Cardiac muscle cell (in vitro differentiated cells and primary cell): Measurements from ENCODE around the gene AGBL5. TPM values are rescaled to one million over a fixed set of nuclear protein-coding genes. Genes with fewer than 3 reads are reported as not detected.

ENCODE experiments used
- DNase-seq, 2 donors: peaks; one replicate each; pipeline versions ENCODE4 v3.0.0 to v3.0.0-alpha.2; 2010 to 2017; ENCODE audit warnings: low read depth in 1 of 2, low spot score in 1 of 2
- H3K27ac ChIP-seq: fragments of 200-600 bp; sonication (generic); 2 replicates; pipeline ENCODE4 v1.5.1; 2016
- H3K27me3 ChIP-seq: fragments of 200-600 bp; sonication (generic); 2 replicates; pipeline ENCODE4 v1.6.0; 2016; ENCODE audit warnings: control low read depth
- H3K36me3 ChIP-seq: fragments of 200-600 bp; sonication (generic); 2 replicates; pipeline ENCODE4 v1.5.1; 2016; ENCODE audit warnings: control low read depth
- H3K4me1 ChIP-seq: fragments of 200-600 bp; sonication (generic); 2 replicates; pipeline ENCODE4 v1.8.1; 2017; ENCODE audit warnings: low read depth, mild to moderate bottlenecking, mixed run types
- H3K4me3 ChIP-seq: fragments of 200-600 bp; sonication (generic); 2 replicates; pipeline ENCODE4 v1.5.1; 2016; ENCODE audit warnings: mild to moderate bottlenecking
- H3K9me3 ChIP-seq: fragments of 200-600 bp; sonication (generic); 2 replicates; pipeline ENCODE4 v1.5.1; 2017; ENCODE audit warnings: low read depth, mild to moderate bottlenecking, control low read depth
- polyA plus RNA-seq: library from polyadenylated mRNA; unstranded; fragments of >200 nt; fragmentation: Nextera tagmentation; extraction: Ambion mirVana; gene quantifications from 2 replicates; pipeline ENCODE4 v1.2.1, GENCODE V29; 2016
- total RNA-seq: library from RNA; depleted of rRNA; stranded (reverse); fragments of >200 nt; gene quantifications from 2 replicates; pipeline ENCODE4 v1.2.3, GENCODE V29; 2016
- TF ChIP-seq, protein P1 (sequence below): IDR thresholded peaks from 2 replicates; pipeline ENCODE4 v1.5.1; 2012; ENCODE audit warnings: low read depth, mild to moderate bottlenecking, low read length

Gene AGBL5
- total and polyA plus RNA-seq, 2 experiments from 2014 or later, result 52.0 to 67.0 TPM

DNA sequence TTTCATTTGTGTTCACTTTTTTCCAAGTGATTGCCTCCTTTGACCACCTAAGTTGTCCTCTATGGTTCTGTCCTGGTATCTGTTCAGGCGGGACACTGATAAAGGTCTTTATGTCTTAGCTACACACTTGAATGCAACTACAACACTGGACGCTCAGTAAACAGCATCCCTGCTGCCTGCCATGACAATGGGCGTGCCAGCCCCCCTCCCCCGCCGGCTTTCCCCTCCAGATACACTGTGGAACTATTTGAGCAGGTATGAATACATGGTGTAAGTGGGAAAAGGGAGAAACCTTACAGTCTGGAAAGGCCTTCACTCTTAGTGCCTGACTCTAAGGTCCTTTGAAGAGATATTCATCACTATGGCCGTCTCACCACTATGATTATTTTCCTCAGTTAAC, 5.7 kb downstream of the AGBL5 start:
- peaks cover 46% of the 10 kb centered on the region for H3K36me3 ChIP-seq
- TF ChIP-seq, protein P1, sequence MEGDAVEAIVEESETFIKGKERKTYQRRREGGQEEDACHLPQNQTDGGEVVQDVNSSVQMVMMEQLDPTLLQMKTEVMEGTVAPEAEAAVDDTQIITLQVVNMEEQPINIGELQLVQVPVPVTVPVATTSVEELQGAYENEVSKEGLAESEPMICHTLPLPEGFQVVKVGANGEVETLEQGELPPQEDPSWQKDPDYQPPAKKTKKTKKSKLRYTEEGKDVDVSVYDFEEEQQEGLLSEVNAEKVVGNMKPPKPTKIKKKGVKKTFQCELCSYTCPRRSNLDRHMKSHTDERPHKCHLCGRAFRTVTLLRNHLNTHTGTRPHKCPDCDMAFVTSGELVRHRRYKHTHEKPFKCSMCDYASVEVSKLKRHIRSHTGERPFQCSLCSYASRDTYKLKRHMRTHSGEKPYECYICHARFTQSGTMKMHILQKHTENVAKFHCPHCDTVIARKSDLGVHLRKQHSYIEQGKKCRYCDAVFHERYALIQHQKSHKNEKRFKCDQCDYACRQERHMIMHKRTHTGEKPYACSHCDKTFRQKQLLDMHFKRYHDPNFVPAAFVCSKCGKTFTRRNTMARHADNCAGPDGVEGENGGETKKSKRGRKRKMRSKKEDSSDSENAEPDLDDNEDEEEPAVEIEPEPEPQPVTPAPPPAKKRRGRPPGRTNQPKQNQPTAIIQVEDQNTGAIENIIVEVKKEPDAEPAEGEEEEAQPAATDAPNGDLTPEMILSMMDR, result no peak
- no peaks in the 10 kb centered on the region for H3K9me3 ChIP-seq
- H3K4me3 ChIP-seq, result no peak overlapping the region
- H3K4me1 ChIP-seq, result peaks cover 2% of the 10 kb centered on the region
- no peak overlapping the region for H3K27ac ChIP-seq
- no peak for DNase-seq
- no peaks in the 10 kb centered on the region for H3K27me3 ChIP-seq

DNA sequence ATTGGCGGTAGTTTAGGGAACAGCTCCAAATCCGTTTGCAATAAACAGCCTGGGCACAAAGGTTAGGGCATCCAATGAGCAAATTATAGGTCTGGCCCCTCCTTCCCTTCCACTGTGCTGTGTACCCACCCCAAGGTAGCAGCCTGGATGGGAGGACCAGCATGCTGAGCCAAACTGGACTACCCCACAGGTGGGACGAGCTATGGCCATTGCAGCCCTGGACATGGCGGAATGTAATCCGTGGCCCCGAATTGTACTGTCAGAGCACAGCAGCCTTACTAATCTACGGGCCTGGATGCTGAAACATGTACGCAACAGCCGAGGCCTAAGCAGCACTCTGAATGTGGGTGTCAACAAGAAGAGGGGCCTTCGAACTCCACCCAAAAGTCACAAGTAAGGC, 6.7 kb downstream of the AGBL5 start:
- Histone ChIP-seq H3K27me3 (no peaks in the 10 kb centered on the region), H3K4me1 (no peaks in the 10 kb centered on the region), H3K4me3 (no peak overlapping the region), H3K36me3 (peaks cover 46% of the 10 kb centered on the region), H3K9me3 (no peaks in the 10 kb centered on the region), H3K27ac (no peak overlapping the region)
- no peak for DNase-seq
- TF ChIP-seq, protein P1, result no peak

DNA sequence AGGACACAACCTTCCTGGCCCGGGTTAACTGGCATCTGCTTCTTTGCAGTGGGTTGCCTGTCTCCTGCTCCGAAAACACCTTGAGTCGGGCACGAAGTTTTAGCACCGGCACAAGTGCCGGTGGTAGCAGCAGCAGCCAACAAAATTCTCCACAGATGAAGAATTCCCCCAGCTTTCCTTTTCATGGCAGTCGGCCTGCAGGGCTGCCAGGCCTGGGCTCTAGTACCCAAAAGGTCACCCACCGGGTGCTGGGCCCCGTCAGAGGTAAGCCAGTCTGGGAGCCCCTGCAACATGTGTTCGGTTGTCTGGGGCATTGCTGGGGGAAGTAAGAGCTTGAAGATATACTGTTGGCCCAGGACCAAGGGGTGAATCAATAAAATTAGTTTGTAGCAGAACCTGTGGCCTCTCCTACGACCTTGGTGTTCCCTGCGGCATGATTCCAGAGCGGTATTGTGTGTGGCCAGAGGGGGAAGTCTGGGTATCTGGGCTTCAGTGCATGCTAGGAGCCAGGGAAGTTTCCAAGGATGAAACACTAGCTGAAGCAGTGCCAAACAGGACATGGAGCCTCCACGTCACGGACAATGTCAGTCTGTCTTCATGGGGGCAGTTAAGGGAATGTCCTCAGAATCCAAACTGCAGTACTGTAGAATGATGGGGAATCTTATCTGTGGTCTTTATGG, 7.8 kb downstream of the AGBL5 start:
- Histone ChIP-seq H3K4me1 (no peaks in the 10 kb centered on the region), H3K27me3 (no peaks in the 10 kb centered on the region), H3K4me3 (no peak overlapping the region), H3K9me3 (no peaks in the 10 kb centered on the region), H3K36me3 (peaks cover 36% of the 10 kb centered on the region), H3K27ac (peak overlapping the region; percentile 43)
- DNase-seq, result peak in 1 of 2 donors; percentile 92
- TF ChIP-seq, protein P1, result peak; percentile 7

DNA sequence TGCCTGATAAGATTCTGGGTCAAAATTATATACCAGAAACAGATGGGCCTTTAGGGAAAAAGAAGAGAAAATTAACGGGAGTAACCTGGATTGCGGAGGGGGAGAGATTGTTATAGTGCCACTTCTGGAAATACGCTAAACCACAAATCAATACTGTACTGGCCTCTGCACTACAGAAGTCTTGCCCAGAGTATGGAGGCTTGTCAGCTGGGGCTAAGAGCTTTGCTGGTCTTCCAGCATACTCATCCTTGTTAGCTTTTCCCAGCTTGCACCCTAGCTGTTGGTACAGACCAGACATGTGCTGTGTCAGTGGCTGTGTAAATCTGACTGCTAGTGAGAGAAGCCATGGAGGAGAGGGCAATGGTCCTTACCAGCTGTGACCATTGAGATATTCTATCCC, 8.9 kb downstream of the AGBL5 start:
- TF ChIP-seq, protein P1, result no peak
- H3K27ac ChIP-seq, result peak overlapping the region; percentile 8
- no peaks in the 10 kb centered on the region for H3K27me3 ChIP-seq
- H3K9me3 ChIP-seq, result no peaks in the 10 kb centered on the region
- H3K4me3 ChIP-seq, result no peak overlapping the region
- no peaks in the 10 kb centered on the region for H3K4me1 ChIP-seq
- no peak for DNase-seq
- H3K36me3 ChIP-seq, result peaks cover 26% of the 10 kb centered on the region

DNA sequence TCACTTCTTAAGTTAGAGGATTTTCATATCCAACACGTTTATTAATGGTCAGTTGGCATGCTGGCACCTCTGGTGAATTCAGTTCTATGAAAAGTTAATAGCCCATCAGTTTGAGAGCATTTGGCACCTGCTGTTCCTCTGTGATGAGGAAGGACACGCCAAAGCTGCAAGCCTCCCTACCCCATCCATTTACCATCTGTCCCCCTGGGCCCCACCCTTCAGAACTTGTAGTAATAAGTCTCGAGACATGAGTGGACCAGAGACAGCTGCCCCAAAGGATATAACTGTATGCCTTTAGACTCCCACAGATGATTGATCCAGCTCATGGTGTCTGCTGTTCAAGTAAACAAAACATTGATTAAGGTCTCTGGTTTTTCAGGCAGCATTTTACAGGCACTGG, 13.7 kb downstream of the AGBL5 start:
- peaks cover 21% of the 10 kb centered on the region for H3K36me3 ChIP-seq
- TF ChIP-seq, protein P1, result no peak
- peaks cover 2% of the 10 kb centered on the region for H3K4me1 ChIP-seq
- H3K27ac ChIP-seq, result no peak overlapping the region
- no peaks in the 10 kb centered on the region for H3K27me3 ChIP-seq
- H3K4me3 ChIP-seq, result no peak overlapping the region
- no peak for DNase-seq
- H3K9me3 ChIP-seq, result no peaks in the 10 kb centered on the region

DNA sequence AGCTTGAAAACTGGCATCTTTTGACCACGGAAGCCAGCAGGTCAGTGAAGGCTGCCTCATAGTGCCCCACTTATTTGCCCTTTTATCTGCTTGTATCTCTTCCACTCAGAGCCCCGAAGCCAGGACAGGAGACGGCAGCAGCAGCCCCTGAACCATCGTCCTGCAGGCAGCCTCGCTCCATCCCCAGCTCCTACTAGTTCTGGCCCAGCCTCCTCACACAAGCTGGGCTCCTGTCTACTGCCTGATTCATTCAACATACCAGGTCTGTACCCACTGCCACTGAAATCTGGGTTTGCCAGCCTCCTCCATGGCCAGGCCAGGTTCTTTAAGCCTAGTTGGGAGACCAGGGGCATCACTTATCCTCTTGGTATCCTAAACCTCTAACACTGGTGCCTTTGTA, 15.9 kb downstream of the AGBL5 start:
- no peak for DNase-seq
- H3K36me3 ChIP-seq, result peaks cover 17% of the 10 kb centered on the region
- H3K9me3 ChIP-seq, result no peaks in the 10 kb centered on the region
- no peak overlapping the region for H3K27ac ChIP-seq
- peaks cover 11% of the 10 kb centered on the region for H3K4me1 ChIP-seq
- H3K27me3 ChIP-seq, result no peaks in the 10 kb centered on the region
- H3K4me3 ChIP-seq, result no peak overlapping the region
- TF ChIP-seq, protein P1, result no peak
